Neural cell (in vitro differentiated cells): ENCODE measurements around the gene AFAP1L1. TPM values are rescaled to one million over a fixed set of nuclear protein-coding genes. Genes with fewer than 3 reads are reported as not detected.

Experiments used
- H2AFZ ChIP-seq: fragments of 200-600, 300-800 bp; sonication (generic), shearing (Covaris generic); 2 replicates; pipeline ENCODE4 v1.6.0; 2014; ENCODE audit warnings: low read depth, mild to moderate bottlenecking, antibody characterized with exemption, low read length, moderate library complexity
- H3F3A ChIP-seq: fragments of 200-600 bp; shearing (Covaris generic); 2 replicates; pipeline ENCODE4 v1.6.1; 2016; ENCODE audit warnings: mild to moderate bottlenecking, moderate library complexity, mixed read lengths, antibody characterized with exemption, low read length; ENCODE audit not compliant: insufficient read depth, poor library complexity, severe bottlenecking
- H3K27ac ChIP-seq: fragments of 200-600, 300-800 bp; sonication (generic), shearing (Covaris generic); 2 replicates; pipeline ENCODE4 v1.5.1; 2014; ENCODE audit warnings: mild to moderate bottlenecking, low read length, moderate library complexity
- H3K27me3 ChIP-seq: fragments of 300-800, 200-600 bp; sonication (generic), shearing (Covaris generic); 2 replicates; pipeline ENCODE4 v1.6.0; 2014; ENCODE audit warnings: mild to moderate bottlenecking, low read depth, low read length, moderate library complexity; ENCODE audit not compliant: insufficient read depth
- H3K36me3 ChIP-seq: fragments of 300-800, 200-600 bp; sonication (generic), shearing (Covaris generic); 2 replicates; pipeline ENCODE4 v1.5.1; 2014; ENCODE audit warnings: mild to moderate bottlenecking, antibody characterized with exemption, low read length, moderate library complexity; ENCODE audit not compliant: insufficient read depth
- H3K4me2 ChIP-seq: fragments of 300-800, 200-600 bp; sonication (generic), shearing (Covaris generic); 2 replicates; pipeline ENCODE4 v1.6.0; 2014; ENCODE audit warnings: mild to moderate bottlenecking, low read length
- H3K4me3 ChIP-seq: fragments of 300-800, 200-600 bp; sonication (generic), shearing (Covaris generic); 2 replicates; pipeline ENCODE4 v1.5.1; 2014; ENCODE audit warnings: mild to moderate bottlenecking, low read length, moderate library complexity
- H3K79me2 ChIP-seq: fragments of 200-600 bp; shearing (Covaris generic); replicated peaks from 2 replicates; pipeline ENCODE4 v1.6.0; 2014; ENCODE audit warnings: mild to moderate bottlenecking, low read length, moderate library complexity; ENCODE audit not compliant: insufficient read depth
- H3K9ac ChIP-seq: fragments of 300-800, 200-600 bp; sonication (generic), shearing (Covaris generic); 2 replicates; pipeline ENCODE4 v1.6.1; 2016; ENCODE audit warnings: mild to moderate bottlenecking, low read length, mixed read lengths
- H3K9me2 ChIP-seq: fragments of 200-600 bp; shearing (Covaris generic); 2 replicates; pipeline ENCODE4 v1.6.1; 2016; ENCODE audit warnings: mild to moderate bottlenecking, low read length, mixed read lengths; ENCODE audit not compliant: insufficient read depth
- H3K9me3 ChIP-seq: fragments of 200-600, 300-800 bp; sonication (generic), shearing (Covaris generic); 2 replicates; pipeline ENCODE4 v1.6.1; 2016; ENCODE audit warnings: mild to moderate bottlenecking, mixed run types, low read length, moderate library complexity, mixed read lengths
- H4K20me1 ChIP-seq: fragments of 200-600 bp; shearing (Covaris generic); 2 replicates; pipeline ENCODE4 v1.6.1; 2016; ENCODE audit warnings: mild to moderate bottlenecking, mixed run types; ENCODE audit not compliant: insufficient read depth
- CTCF ChIP-seq: fragments of 450-650 bp; IDR thresholded peaks from 2 replicates; pipeline ENCODE4 v1.5.1; 2014; ENCODE audit warnings: antibody characterized with exemption, mild to moderate bottlenecking, moderate library complexity; ENCODE audit not compliant: poor library complexity, severe bottlenecking
- EP300 ChIP-seq: fragments of 450-650 bp; conservative IDR thresholded peaks from 2 replicates; pipeline ENCODE4 v1.6.1; 2014; ENCODE audit warnings: antibody characterized with exemption, mild to moderate bottlenecking, moderate library complexity; ENCODE audit not compliant: poor library complexity, severe bottlenecking
- EZH2 ChIP-seq: fragments of 200-600, 300-800 bp; shearing (Covaris generic), sonication (generic); IDR thresholded peaks from 2 replicates; pipeline ENCODE4 v1.6.1; 2014; ENCODE audit warnings: antibody characterized with exemption, low read length, borderline replicate concordance, mild to moderate bottlenecking; ENCODE audit not compliant: insufficient read depth, poor library complexity, severe bottlenecking
- MXI1 ChIP-seq: fragments of 450-650 bp; conservative IDR thresholded peaks from 2 replicates; pipeline ENCODE4 v1.6.1; 2014; ENCODE audit warnings: antibody characterized with exemption, mild to moderate bottlenecking; ENCODE audit not compliant: poor library complexity, severe bottlenecking
- POLR2AphosphoS5 ChIP-seq: IDR thresholded peaks from 2 replicates; pipeline ENCODE4 v1.6.1; 2012
- RAD21 ChIP-seq: fragments of 450-650 bp; conservative IDR thresholded peaks from 2 replicates; pipeline ENCODE4 v1.6.1; 2014; ENCODE audit warnings: antibody characterized with exemption, mild to moderate bottlenecking, moderate library complexity
- REST ChIP-seq: IDR thresholded peaks from 2 replicates; pipeline ENCODE4 v1.6.1; 2012; ENCODE audit warnings: borderline replicate concordance
- SMC3 ChIP-seq: fragments of 450-650 bp; conservative IDR thresholded peaks from 2 replicates; pipeline ENCODE4 v1.6.1; 2014; ENCODE audit warnings: antibody characterized with exemption, mild to moderate bottlenecking, moderate library complexity; ENCODE audit not compliant: poor library complexity
- TAF1 ChIP-seq: IDR thresholded peaks from 2 replicates; pipeline ENCODE4 v1.6.1; 2012; ENCODE audit warnings: low read depth
- polyA plus RNA-seq: library from polyadenylated mRNA; depleted of rRNA; stranded (reverse); fragments of >200 nt; gene quantifications from 2 replicates; pipeline ENCODE4 v1.2.3, GENCODE V29; 2014

The AFAP1L1 gene
- polyA plus RNA-seq, 1 donor from 2014 or later = not detected

GRCh38 chr5:149366169-149366729, 94.6 kb downstream of the AFAP1L1 start:
- Histone ChIP-seq H3K4me2 (no peak overlapping the region), H2AFZ (no peak overlapping the region), H4K20me1 (no peaks in the 10 kb centered on the region), H3F3A (no peaks in the 10 kb centered on the region), H3K27me3 (no peaks in the 10 kb centered on the region), H3K4me3 (no peak overlapping the region), H3K36me3 (no peaks in the 10 kb centered on the region), H3K9me2 (no peaks in the 10 kb centered on the region), H3K9ac (no peak overlapping the region), H3K79me2 (no peaks in the 10 kb centered on the region), H3K9me3 (no peaks in the 10 kb centered on the region), H3K27ac (no peak overlapping the region)
- TF ChIP-seq REST (no peak), POLR2AphosphoS5 (no peak), RAD21 (no peak), EZH2 (no peak), TAF1 (no peak), CTCF (no peak), EP300 (no peak), MXI1 (no peak), SMC3 (no peak)

GRCh38 chr5:149367249-149367971, 95.8 kb downstream of the AFAP1L1 start:
- H3K27ac ChIP-seq = no peak overlapping the region
- H4K20me1 ChIP-seq = no peaks in the 10 kb centered on the region
- no peak overlapping the region for H3K4me2 ChIP-seq
- no peak overlapping the region for H2AFZ ChIP-seq
- H3F3A ChIP-seq = no peaks in the 10 kb centered on the region
- H3K27me3 ChIP-seq = no peaks in the 10 kb centered on the region
- H3K79me2 ChIP-seq = no peaks in the 10 kb centered on the region
- H3K9ac ChIP-seq = no peak overlapping the region
- H3K4me3 ChIP-seq = no peak overlapping the region
- H3K36me3 ChIP-seq = no peaks in the 10 kb centered on the region
- H3K9me2 ChIP-seq = no peaks in the 10 kb centered on the region
- TF ChIP-seq CTCF (peak; percentile 51), TAF1 (no peak)
- no peaks in the 10 kb centered on the region for H3K9me3 ChIP-seq
